CD4-positive, alpha-beta T cell treated with Interferon gamma for 1 hour (primary cell): ENCODE measurements around the gene CDK6.

ENCODE experiments used
- DNase-seq: peaks from one replicate; pipeline ENCODE4 v3.0.0-alpha.2; 2020

Gene CDK6

DNA sequence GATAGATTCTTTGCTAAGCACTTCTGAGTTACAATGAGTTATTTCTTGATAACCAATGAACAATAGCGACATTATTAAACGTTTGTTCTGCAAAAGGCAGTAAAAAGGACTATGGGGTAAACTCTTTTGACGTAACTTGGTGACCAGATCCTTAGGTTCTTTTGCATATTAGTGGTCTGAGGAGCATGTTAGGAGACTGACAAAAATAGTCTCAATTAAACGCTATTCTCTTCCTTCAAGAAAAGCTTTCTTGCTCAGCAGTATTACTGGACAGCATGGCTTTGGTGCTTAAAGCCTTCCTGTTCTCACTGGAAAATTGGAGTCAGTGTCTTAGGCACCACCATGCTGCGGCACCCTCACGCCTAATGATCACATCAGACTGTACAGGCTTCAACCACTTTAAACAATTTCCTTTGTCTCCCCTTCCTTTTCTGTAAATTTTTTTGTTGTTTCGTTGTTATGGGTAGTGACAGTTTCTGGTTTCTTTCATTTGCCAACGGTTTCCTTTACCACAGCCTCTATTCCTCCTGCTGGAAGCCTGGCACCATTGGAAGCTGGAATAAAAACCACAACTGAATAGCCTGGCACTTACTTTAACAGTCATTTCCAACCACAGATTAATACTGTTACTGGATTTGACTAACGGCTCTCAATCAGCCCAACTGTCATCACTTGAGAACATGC, 197.0 kb downstream of the CDK6 start:
- no peak for DNase-seq

DNA sequence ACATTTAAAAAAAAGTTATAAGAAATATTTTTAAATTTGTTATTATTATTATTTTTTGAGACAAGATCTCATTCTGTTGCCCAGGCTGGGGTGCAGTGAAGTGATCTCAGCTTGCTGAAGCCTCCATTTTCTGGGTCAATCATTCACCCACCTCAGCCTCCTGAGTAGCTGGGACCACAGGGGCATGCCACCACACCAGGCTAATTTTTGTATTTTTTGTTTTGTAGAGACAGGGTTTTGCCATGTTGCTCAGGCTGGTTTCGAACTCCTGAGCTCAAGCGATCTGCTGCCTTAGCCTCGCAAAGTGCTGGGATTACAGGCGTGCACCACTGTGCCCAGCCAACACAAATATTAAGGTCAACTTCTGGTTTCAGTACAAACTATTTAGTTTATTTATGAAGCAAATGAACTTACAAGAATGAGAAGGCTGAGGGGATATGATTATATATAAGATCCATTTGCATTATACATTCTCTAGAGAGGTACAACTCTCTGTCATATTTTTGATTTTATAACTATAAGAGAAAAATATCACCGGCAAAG, 200.3 kb downstream of the CDK6 start:
- DNase-seq: no peak

DNA sequence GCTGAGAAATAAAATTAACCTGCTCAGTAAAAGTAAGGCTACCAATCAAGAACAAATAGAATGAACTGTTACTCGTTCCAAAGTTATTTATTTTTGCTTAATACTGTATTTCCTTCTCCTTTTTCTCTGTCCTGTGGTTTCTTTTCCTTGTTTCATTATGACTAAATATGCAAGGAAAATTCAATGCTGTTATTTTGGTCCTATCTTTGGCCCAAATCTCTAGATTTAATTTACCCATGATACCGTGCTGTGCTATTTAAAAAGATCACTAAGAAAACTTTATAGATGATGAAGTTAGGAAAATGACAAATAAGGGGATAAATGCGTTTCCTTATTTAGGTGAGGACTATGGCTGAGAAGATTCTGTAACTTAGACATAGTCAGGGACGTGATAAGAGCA, 200.8 kb downstream of the CDK6 start:
- no peak for DNase-seq

DNA sequence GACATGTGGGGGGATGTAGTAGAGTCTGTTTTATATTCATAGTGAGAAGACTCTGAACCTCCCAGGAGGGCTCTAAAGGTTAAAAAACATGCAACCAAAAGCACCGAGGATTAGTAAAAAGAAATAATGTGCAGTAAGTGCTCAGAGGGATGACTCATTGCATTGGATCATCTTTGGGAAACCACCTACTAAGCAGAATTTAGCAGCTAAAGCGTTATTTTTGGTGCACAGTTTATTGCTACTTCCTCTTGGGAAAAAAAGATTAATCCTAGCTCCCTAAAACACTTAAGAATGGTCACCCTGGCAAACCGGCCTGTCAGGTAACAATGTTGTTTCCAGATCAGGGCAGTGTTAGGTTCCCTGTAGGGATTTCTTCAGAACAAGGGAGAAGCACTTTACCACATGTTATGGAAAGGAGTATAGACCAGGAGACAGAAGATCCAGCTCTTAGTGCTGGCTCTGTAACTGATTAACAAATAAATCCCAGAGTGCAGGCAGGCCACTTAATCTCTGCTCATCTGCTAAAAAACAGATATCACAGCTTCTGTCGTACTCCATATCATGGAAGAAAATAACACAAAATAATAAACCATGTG, 201.4 kb downstream of the CDK6 start:
- no peak for DNase-seq

DNA sequence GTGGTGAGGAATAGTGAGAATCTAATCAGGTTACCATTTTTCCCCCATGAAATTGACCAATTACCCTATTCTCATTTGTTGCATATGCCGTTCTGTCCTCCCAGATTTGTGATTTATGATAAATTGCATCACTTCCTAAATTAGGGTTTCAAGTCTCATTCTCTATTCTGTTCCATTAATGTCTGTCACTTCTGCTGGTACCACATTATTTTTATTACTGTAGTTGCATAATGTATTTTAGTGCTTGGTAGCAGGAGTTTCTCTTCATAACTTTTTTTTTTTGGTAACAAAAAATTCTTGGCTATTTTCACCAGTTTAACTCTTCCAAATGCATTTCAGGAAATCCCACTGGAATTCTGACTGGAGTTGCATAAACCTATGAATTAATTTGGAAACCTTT, 202.2 kb downstream of the CDK6 start:
- DNase-seq: no peak

DNA sequence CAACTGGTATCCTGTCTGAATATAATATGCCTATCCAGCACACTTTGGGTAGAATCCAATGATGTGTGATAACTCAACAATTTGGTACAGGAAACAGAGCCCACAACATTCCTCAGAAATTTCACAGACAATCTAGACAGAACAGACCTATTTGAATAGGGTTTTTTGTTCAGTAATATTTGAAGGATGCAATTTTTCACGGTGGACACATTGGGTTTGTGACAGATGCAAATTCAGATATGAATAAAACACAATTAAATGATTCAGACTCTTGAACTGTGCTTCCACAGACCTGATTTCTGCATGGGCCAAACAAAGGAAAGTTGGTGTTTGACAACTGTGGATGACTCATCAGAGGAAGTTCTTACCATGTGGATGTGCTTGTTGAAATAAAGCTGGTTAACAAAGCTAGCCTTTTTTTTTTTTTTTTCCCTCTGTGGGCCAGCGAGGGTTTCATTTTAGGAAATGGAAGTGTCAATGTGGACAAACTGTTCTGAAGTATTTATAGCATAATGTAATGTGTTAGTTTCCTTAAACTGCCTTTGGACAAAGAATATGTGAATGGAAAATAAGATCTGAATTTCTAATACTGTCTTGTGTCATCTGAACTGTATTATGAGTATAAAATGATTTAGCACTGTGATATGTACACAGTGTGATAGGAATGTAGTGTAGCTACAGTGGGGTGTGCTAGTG, 203.0 kb downstream of the CDK6 start:
- no peak for DNase-seq

DNA sequence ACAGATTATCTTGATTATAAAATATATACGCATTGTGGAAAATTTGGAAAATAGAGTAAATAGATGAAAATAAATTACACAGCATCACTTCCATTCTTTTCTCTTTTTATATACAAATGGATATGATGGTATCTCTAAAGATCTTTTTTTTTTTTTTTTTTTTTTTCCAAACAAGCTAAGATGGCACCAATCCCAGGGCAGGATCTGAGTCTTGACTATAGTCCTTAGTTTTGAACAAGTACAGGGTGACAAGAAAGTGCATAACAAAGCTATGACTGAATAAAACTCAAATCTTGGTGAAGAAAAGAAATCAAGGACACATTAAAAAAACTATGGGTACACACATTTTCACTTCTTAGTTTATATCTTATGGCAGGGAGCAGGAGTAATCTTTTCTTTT, 203.6 kb downstream of the CDK6 start:
- DNase-seq: no peak

DNA sequence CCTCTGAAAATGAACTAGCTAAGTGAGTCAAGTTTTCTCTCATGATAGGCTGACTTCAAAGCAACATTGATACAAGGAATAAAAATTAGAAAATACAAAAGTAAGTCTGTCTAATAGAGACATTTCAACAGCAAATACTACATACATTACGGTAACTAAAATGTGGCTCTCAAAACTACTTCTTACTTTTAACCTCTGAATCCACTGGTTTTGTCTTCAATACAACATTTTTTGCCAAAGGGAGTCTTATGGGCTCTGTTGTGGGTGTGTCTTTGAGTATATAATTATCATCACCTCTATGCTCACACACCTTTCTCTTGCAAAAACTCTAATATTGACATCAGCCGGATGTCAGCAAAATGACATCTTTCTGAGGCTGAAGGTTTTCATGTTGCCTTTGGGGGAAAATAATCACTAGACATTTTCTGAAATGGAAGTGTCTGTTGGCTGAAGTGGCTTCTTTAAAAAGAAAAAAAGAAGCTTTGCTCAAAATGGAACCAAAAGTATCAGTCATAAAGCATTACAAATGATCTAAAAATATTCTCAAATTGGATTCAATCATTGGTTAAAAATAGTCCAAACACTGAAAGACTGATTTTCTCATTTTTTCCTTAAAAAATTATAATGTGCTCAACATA, 204.4 kb downstream of the CDK6 start:
- no peak for DNase-seq

DNA sequence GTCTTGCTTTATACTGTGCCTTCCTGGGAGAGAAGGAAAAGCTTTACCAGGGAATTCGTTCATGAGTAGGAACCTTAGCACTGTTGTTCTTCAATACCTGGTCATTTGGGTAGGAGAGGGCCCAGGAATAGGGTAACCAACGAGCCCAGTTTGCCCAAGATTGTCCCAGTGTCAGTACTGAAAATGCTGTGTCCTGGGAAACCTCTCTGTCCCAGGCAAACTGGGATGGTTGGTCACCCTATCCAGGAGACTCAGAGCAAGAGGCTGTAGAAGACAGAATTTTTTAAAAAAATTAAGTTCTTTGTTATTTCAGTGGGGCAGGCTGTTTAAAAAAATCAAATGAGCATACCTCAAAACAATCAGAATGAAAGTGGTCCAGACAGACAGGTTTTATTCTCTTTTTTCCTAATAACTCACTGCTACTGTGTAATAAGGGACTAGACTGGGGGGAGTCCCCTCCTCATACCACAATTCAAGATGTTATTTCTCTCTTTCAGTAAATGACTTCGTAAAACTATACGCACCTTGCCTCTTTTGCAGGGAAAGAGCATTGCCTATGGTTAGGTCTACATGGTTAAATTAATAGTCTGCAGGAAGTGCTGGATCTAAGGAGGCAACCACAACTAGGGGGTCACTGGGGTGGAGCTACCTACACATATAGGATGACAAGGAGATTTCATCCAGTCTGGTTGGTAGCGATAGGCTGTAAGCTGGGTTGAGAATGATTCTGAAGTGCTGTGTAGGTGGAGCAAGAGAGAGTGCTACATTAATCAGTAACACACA, 205.1 kb downstream of the CDK6 start:
- no peak for DNase-seq

DNA sequence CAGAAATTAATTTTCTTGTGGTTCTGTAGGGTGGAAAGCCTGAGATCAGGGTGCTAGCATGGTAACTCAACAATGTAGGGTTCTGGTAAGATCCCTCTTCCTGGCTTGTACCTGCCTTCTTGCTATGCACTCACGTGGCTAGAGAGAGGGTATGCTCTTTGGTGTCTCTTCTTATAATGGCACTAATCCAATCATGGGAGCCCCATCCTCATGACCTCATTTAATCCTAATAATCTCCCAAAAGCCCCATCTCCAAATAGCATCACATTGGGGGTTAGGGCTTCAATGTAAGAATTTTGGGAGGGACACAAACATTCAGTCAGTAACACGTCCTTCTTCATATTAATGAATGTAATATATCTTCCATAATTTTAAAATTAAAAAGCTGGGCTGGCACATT, 206.6 kb downstream of the CDK6 start:
- no peak for DNase-seq

DNA sequence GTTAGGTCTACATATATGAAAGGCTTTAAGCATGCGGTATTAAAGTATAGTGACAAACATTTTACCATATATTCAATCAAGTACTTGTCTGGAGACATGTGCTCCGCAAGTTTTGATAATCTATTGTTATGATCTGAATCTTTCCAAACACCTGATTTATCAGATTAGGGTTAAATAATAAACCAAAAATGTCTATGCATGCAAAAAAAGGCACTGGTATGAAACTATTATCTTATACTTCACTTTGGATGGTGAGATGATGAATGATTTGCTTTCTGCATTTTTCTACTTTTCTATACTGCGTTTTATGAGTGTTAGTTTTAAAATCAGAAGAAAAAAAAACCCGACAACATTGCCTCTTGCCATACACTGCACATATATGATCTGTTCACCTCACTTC, 208.4 kb downstream of the CDK6 start:
- DNase-seq: no peak

DNA sequence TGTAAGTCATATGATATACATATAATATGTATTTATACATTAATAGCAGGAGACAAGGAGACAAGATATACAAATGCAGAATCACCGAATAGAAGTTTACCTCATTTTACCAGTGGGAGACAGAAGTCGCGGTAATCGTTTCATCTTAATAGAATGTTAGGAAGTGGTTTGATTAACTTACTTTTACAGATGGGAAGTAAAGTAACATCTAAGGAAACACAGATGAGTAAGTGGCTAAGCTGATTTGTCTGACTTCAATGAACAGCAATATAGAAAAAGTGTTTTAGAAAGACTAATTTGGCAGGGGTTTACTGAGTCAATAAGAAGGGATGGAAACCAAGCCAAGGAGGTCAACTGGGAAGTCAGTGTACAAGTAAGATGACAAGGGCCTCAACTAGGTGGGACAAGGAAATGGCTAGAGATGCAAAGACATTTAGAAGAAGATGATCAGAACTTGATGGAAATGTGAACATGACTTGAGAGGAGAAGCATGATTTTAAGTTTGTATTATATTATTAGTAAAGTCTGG, 210.0 kb downstream of the CDK6 start:
- DNase-seq: no peak

DNA sequence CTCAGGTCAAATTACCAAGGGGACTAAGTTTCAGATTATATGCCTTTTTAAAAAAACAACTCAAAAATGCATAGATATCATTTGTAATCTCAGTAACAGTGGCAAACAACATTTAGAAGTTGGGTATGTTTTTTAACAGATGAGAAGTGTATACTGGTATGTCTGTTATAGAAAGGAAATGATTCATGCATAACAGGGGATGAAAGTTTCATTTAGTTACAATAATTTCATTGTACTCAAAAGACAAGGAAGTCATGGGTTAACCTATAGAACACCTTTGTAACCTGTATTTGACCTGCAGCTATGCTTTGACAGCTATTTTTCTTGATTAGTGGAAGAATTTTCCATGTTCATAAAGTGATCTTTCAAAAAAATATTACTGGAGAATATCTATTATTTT, 210.8 kb downstream of the CDK6 start:
- no peak for DNase-seq

DNA sequence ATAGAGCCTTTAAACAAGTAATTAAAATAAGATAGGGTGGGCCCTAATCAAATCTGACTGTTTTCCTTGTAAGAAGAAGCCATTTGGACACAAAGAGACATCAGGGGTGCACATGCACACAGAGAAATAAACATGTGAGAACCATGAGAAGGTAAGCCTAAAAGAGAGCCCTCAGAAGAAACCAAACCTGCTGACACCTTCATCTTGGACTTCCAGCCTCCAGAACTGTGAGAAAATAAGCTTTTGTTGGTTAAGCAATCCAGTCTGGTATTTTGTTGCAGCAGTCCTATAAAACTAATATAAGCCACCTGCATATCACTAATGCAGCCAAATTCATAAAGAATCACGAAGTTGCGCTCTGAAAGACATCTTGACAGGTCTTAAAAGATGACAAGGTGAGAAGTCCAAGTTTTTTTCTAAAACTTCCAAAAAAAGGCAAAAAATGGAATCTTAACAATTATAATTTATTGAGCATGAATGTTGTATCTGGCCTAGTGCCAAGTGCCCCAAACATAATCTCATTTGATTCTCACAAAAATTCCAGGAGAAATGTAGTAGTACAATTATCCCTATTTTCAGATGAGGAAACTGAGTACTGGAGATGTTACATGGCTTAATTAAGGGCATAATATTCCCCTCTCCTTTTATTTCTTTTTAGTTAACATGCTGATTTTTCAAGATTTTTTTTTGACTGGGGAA, 211.9 kb downstream of the CDK6 start:
- DNase-seq: no peak

DNA sequence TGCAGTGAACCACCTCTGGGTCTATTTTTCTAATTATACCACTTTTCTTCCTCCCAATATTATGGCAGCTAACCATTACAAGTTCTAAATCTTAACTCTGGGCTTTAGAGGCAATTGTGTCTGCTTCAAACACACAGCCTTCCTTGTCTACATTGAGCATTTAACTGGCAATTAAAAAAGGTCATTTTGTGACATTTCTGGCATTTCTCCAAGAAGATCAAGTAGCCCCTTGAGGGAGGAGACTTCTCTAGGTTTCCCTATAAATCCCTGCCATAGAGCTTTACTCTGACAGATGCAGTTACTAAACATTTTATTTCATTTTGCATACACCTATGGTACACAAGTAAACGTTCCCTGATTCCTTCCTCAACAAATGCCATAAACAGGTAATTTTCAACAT, 212.8 kb downstream of the CDK6 start:
- no peak for DNase-seq

DNA sequence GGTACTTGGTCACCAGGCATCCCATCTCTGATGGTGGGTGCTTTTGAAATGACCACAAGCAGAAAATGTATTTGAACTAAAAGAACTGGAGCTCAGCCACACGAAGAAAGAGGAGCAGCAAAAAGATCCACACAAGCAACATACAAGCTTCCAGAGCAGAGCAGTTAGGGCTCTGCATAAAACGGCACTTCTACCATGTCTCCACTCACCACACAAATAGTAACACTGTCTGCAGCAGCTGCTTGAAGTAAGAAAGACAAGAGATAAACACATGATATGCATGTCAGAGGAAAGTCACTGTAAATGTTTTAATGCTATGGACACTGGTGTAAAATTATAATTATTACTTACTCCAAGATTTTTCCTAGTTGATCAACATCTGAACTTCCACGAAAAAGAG, 213.7 kb downstream of the CDK6 start:
- DNase-seq: no peak

DNA sequence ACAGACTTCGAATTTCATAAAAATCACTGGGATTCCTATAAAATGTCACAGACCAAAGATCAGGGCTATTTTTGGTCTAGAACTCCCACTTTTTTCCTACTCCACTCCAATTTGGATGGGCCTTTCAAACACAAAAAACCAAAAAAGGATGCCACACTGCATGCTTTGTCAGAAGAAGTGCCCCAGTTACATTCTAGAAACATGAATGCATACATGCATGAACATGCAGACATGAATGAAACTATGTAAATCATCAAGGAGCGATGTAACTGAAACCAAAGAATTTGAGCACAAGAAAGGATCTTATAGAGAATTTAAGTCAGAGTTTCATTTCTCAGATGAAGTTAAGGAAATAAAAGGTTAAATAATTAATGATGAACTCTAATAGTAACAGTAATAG, 214.3 kb downstream of the CDK6 start:
- DNase-seq: no peak

DNA sequence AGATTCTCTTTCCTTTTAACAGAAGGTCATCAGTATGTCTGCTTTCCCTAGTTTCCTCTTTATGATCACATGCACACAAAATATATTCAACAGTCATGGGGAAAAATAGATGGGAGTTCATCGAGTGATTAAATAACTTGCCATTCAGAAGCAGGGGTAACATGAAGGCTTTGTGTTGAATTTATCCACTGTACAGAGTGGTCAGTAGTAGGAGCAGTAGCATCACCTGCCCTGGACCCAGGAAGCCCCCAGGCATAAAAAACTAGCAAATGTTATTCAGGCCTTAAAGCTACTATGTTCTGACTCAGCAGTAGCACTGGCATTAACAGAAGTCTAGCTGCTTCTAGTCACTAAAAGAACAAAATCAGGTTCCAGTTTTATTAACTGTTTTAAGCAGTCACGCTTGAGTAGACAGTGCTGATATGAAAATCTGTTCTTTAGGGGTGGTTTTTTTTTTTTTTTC, 214.8 kb downstream of the CDK6 start:
- DNase-seq: no peak

DNA sequence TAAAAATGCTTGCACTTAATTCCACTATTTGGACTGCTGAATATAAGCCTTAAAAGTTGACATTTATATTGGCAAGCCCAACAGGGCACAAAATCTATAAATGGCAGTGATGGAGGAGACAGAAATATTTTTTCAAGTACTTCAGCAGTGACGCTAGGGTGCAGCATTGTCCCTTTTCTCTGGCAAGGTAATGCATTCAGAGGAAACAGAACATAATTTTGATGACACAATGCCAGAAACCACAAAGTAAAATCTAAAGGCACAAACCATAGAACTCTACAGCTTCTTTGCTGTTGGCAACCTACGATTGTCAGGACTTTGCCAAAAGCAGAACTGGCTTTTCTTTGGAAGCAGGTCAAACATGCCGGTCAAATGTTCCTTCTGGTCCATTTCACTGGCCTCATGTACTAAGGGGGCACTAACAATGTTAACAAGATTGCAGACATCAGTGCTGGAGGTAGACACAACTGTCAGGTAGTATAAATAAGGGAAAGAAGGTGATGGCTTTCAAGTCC, 215.3 kb downstream of the CDK6 start:
- peak; percentile 75 for DNase-seq

DNA sequence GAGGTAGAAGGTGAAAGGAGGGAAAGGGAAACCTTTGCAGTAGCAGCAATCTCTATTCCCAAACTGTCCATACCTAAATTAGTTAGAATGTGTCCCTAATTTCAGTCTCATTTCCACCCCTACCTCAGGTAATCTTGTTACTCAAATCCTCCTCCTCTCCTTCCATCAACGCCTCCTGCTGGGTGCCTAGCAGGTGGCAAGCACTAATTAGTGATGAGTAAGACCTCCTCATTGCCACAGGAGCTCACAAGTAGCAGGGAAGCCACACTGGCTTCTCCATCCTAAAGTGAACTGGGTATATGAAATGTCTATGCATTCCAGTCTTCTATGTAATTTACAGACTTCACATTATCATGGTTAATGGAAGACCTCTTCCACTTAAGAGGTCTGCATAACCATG, 220.5 kb downstream of the CDK6 start:
- no peak for DNase-seq

DNA sequence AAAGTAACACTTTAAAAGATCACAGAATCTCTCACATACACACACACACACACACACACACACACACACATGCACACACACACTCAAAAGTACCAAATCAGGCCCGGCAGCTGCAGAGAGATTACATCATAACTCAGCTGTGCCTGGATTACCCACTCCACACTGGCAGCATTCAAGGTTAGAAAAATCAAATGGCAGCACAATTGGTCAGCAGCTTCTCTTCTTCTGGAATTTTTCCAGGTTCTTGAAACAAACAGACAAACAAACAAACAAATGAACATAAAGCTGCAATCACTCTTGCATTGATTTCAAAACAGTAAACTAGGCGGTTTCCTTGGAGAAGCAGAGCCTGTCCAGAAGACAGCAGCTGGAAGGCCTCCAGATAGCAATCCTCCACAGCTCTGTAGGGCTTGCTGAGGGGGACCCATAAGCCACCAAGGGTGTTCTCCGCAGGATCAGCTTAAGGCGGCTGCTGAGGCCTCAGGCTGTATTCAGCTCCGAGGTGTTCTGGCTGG, 221.7 kb downstream of the CDK6 start:
- DNase-seq: no peak
